Measurements from ENCODE around the gene RGS2. TPM values are rescaled to one million over a fixed set of nuclear protein-coding genes. Genes with fewer than 3 reads are reported as not detected.

RGS2 gene
- polyA plus RNA-seq, 1 donor = 79.7 TPM

- DNase-seq = peak; percentile 13
These were observed 21.9 kb downstream of the RGS2 start for GRCh38 chr1:192830595-192831246.

GRCh38 chr1:192831706-192832355, 23.0 kb downstream of the RGS2 start:
- DNase-seq = no peak

GRCh38 chr1:192832492-192832891, 23.7 kb downstream of the RGS2 start:
- DNase-seq = no peak

GRCh38 chr1:192835116-192835515, 26.3 kb downstream of the RGS2 start:
- DNase-seq = no peak

- no peak for DNase-seq
These were observed 30.6 kb downstream of the RGS2 start for GRCh38 chr1:192839162-192840066.

GRCh38 chr1:192844360-192844759, 35.5 kb downstream of the RGS2 start:
- no peak for DNase-seq

- no peak for DNase-seq
These were observed 38.1 kb downstream of the RGS2 start for GRCh38 chr1:192846950-192847349.

- peak; percentile 10 for DNase-seq
These were observed 40.2 kb downstream of the RGS2 start for GRCh38 chr1:192849011-192849410.

- DNase-seq = no peak
These were observed 40.6 kb downstream of the RGS2 start for GRCh38 chr1:192849442-192849841.

- DNase-seq = no peak
These were observed 43.4 kb downstream of the RGS2 start for GRCh38 chr1:192852001-192852947.

- DNase-seq = no peak
These were observed 49.6 kb downstream of the RGS2 start for GRCh38 chr1:192858456-192858855.

GRCh38 chr1:192859808-192860207, 51.0 kb downstream of the RGS2 start:
- no peak for DNase-seq

GRCh38 chr1:192860478-192861185, 51.8 kb downstream of the RGS2 start:
- DNase-seq = no peak

GRCh38 chr1:192861860-192862259, 53.0 kb downstream of the RGS2 start:
- DNase-seq = no peak

Other genes starting within 250 kb of the RGS2 start
- 11.9 TPM for gene RGS1, start 233.3 kb upstream of the RGS2 start, polyA plus RNA-seq (ENCODE audit: insufficient read length)
- gene RGS13, start 172.9 kb upstream of the RGS2 start, polyA plus RNA-seq (ENCODE audit: insufficient read length) = 0.15 TPM